HG03139 (cell line): Measurements from ENCODE around the gene BAD.
A peak's percentile ranks its signal among the peaks of the same experiment; 100 is the strongest.

Experiments used
- ATAC-seq: cut with Tn5 transposase; IDR thresholded peaks from one replicate; pipeline ENCODE4 v1.9.1; 2021; ENCODE audit not compliant: unreplicated experiment

BAD gene

GRCh38 chr11:64232967-64233315, 51.5 kb downstream of the BAD start:
- no peak for ATAC-seq

- no peak for ATAC-seq
Measured at GRCh38 chr11:64232182-64232966, 52.1 kb downstream of the BAD start.

- ATAC-seq: no peak
Measured at GRCh38 chr11:64231546-64231945, 52.9 kb downstream of the BAD start.

- no peak for ATAC-seq
Measured at GRCh38 chr11:64230985-64231365, 53.5 kb downstream of the BAD start.

- ATAC-seq: no peak
Measured at GRCh38 chr11:64230171-64230984, 54.1 kb downstream of the BAD start, which contains the start of gene DNAJC4. Gene DNAJC4 (plus strand): TSS chr11:64230548. CDS start chr11:64230855, 307 bp downstream.

GRCh38 chr11:64229744-64230170, 54.7 kb downstream of the BAD start:
- ATAC-seq: no peak

GRCh38 chr11:64229090-64229743, 55.2 kb downstream of the BAD start:
- no peak for ATAC-seq

GRCh38 chr11:64227405-64227956, 57.0 kb downstream of the BAD start:
- ATAC-seq: no peak

- no peak for ATAC-seq
Measured at GRCh38 chr11:64226507-64227051, 57.9 kb downstream of the BAD start.

GRCh38 chr11:64225608-64226506, 58.6 kb downstream of the BAD start, which contains the start of the genes NUDT22 and TRPT1:
Gene NUDT22 (plus strand): TSS chr11:64226274. CDS start chr11:64226653, 379 bp downstream.
Gene TRPT1 (minus strand): TSS chr11:64226186. CDS start chr11:64225860, 326 bp downstream.
- ATAC-seq: peak; percentile 33

GRCh38 chr11:64224891-64225607, 59.4 kb downstream of the BAD start:
- ATAC-seq: no peak

- no peak for ATAC-seq
Measured at GRCh38 chr11:64224151-64224890, 60.1 kb downstream of the BAD start.

GRCh38 chr11:64223001-64223651, 61.3 kb downstream of the BAD start:
- ATAC-seq: no peak

- no peak for ATAC-seq
Measured at GRCh38 chr11:64222651-64223000, 61.8 kb downstream of the BAD start.

GRCh38 chr11:64220798-64221197, 63.7 kb downstream of the BAD start:
- no peak for ATAC-seq

- no peak for ATAC-seq
Measured at GRCh38 chr11:64220271-64220670, 64.2 kb downstream of the BAD start.
